ENCODE results near the gene ACSL4. TPM values are rescaled to one million over a fixed set of nuclear protein-coding genes. Genes with fewer than 3 reads are reported as not detected.

The ACSL4 gene
- total RNA-seq, 4 donors from 2014 or later, result 38.4 to 62.9 (median 46.9) TPM

- 70 to 90% methylated on average over 2 of the region's 2 CpGs for WGBS, 2 donors
- no peak for DNase-seq
- Histone ChIP-seq H3K36me3 (no peaks in the 10 kb centered on the region), H3K4me1 (no peaks in the 10 kb centered on the region), H3K9me3 (no peaks in the 10 kb centered on the region), H3K27me3 (no peaks in the 10 kb centered on the region), H3K4me3 (replicated peaks in 1 of 3) (no peak overlapping the region), H3K27ac (no peak overlapping the region)
- no peak for TF ChIP-seq POLR2A (IDR thresholded peaks at IDR 0.05)
- no peak for TF ChIP-seq CTCF (IDR thresholded peaks at IDR 0.05)
- intact Hi-C loops (cut with DNase I), result no loop called here
These were observed 13.8 kb downstream of the ACSL4 start for GRCh38 chrX:109719264-109719663.

GRCh38 chrX:109716431-109717028 is 16.5 kb downstream of the ACSL4 start:
- Histone ChIP-seq H3K9me3 (no peaks in the 10 kb centered on the region), H3K27ac (no peak overlapping the region), H3K4me3 (replicated peaks in 1 of 3) (no peak overlapping the region), H3K36me3 (no peaks in the 10 kb centered on the region), H3K4me1 (no peaks in the 10 kb centered on the region), H3K27me3 (no peaks in the 10 kb centered on the region)
- TF ChIP-seq POLR2A (IDR thresholded peaks at IDR 0.05), result no peak
- TF ChIP-seq CTCF (IDR thresholded peaks at IDR 0.05), result no peak
- intact Hi-C loops (cut with DNase I), result no loop called here
- DNase-seq, result no peak
- whole genome bisulfite sequencing, 2 donors, result 0 to 5% methylated on average over 1 of the region's 1 CpG

GRCh38 chrX:109714340-109714958 is 18.6 kb downstream of the ACSL4 start:
- intact Hi-C loops (cut with DNase I), result no loop called here
- no peak for TF ChIP-seq CTCF (IDR thresholded peaks at IDR 0.05)
- TF ChIP-seq POLR2A (IDR thresholded peaks at IDR 0.05), result no peak
- no peaks in the 10 kb centered on the region for H3K4me1 ChIP-seq
- 74 to 76% methylated on average over 1 of the region's 1 CpG for WGBS, 2 donors
- H3K36me3 ChIP-seq, result no peaks in the 10 kb centered on the region
- no peaks in the 10 kb centered on the region for H3K9me3 ChIP-seq
- no peak overlapping the region for H3K27ac ChIP-seq
- H3K4me3 ChIP-seq (replicated peaks in 1 of 3), result no peak overlapping the region
- no peak for DNase-seq
- H3K27me3 ChIP-seq, result no peaks in the 10 kb centered on the region

GRCh38 chrX:109710181-109710580 is 22.9 kb downstream of the ACSL4 start:
- Histone ChIP-seq H3K27me3 (no peaks in the 10 kb centered on the region), H3K4me1 (no peaks in the 10 kb centered on the region), H3K9me3 (no peaks in the 10 kb centered on the region), H3K27ac (no peak overlapping the region), H3K36me3 (no peaks in the 10 kb centered on the region), H3K4me3 (replicated peaks in 1 of 3) (no peak overlapping the region)
- no peak for DNase-seq
- TF ChIP-seq CTCF (IDR thresholded peaks at IDR 0.05), result no peak
- TF ChIP-seq POLR2A (IDR thresholded peaks at IDR 0.05), result no peak
- intact Hi-C loops (cut with DNase I), result no loop called here
- 68 to 95% methylated on average over 2 of the region's 2 CpGs for WGBS, 2 donors

- intact Hi-C loops (cut with DNase I), result no loop called here
- 25 to 49% methylated on average over 3 of the region's 3 CpGs for WGBS, 2 donors
- no peak for TF ChIP-seq CTCF (IDR thresholded peaks at IDR 0.05)
- TF ChIP-seq POLR2A (IDR thresholded peaks at IDR 0.05), result no peak
These were observed 23.9 kb downstream of the ACSL4 start for GRCh38 chrX:109709129-109709631.

More at GRCh38 chrX:109709129-109709631, 23.9 kb downstream of the ACSL4 start:
- Histone ChIP-seq H3K27ac (no peak overlapping the region), H3K36me3 (no peaks in the 10 kb centered on the region), H3K27me3 (no peaks in the 10 kb centered on the region), H3K9me3 (no peaks in the 10 kb centered on the region), H3K4me3 (replicated peaks in 1 of 3) (no peak overlapping the region), H3K4me1 (no peaks in the 10 kb centered on the region)
- DNase-seq, result no peak
